ENCODE data around the gene KRTAP12-4. TPM values are rescaled to one million over a fixed set of nuclear protein-coding genes. Genes with fewer than 3 reads are reported as not detected.
"Not testable (repeated sequence)": the region's sequence is repeated elsewhere in the genome, so short reads cannot be mapped to it uniquely, and the experiment has no call there.

KRTAP12-4 gene
- total and polyA plus RNA-seq, 2 experiments from 2014 or later = not detected

DNA sequence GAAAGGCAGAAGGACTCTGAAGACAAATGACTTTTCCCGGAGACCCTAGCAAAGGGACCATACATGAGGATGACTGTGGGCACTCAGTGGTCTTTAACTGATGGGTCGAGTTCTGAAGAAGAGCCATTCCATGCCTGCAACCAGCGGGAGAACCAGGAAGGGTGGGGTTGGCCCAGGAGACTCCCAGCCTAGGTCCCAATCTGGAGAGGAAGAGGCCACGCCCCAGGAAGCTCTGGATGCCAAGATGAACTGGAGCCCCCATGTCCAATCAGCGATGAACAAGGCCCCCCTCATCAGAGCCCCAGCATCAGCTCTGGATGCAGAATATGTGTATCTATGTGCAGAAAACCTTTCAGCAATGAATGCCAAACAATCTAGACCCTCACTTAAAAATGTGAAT lies 13.7 kb downstream of the KRTAP12-4 start:
- Histone ChIP-seq H3K9me3 (ENCODE audit: low read depth) (no peaks in the 10 kb centered on the region), H3K4me1 (ENCODE audit: insufficient read depth) (no peaks in the 10 kb centered on the region), H2AFZ (no peak overlapping the region), H3K79me2 (ENCODE audit: insufficient read depth) (no peaks in the 10 kb centered on the region), H3F3A (ENCODE audit: insufficient read depth) (no peaks in the 10 kb centered on the region), H3K9ac (no peak overlapping the region), H3K27ac (no peak overlapping the region), H3K4me3 (no peak overlapping the region), H3K27me3 (replicated peaks; ENCODE audit: insufficient read depth) (no peaks in the 10 kb centered on the region), H4K20me1 (ENCODE audit: insufficient read depth) (no peaks in the 10 kb centered on the region), H3K36me3 (ENCODE audit: low read depth) (no peaks in the 10 kb centered on the region), H3K4me2 (ENCODE audit: unreplicated experiment) (no peak overlapping the region), H3K9me2 (ENCODE audit: insufficient read depth) (no peaks in the 10 kb centered on the region)
- DNase-seq = no peak
- TF ChIP-seq EZH2phosphoT487 (IDR thresholded peaks at IDR 0.05; ENCODE audit: insufficient read depth, low read depth) (no peak), EZH2 (IDR thresholded peaks at IDR 0.05; ENCODE audit: insufficient read depth, poor library complexity, severe bottlenecking) (no peak)
- WGBS, 2 experiments (ENCODE audit: low coverage in 1 of 2, low lambda C conversion rate in 2 of 2, missing lambda C conversion rate in 2 of 2) = 26 to 27% methylated on average over 5 of the region's 5 CpGs
- in situ Hi-C loops (cut with MboI) = no loop called here

- Histone ChIP-seq H3K9ac (no peak overlapping the region), H3K4me2 (ENCODE audit: unreplicated experiment) (no peak overlapping the region), H3F3A (ENCODE audit: insufficient read depth) (no peaks in the 10 kb centered on the region), H3K27ac (no peak overlapping the region), H3K9me2 (ENCODE audit: insufficient read depth) (no peaks in the 10 kb centered on the region), H2AFZ (no peak overlapping the region), H3K4me1 (ENCODE audit: insufficient read depth) (no peaks in the 10 kb centered on the region), H3K9me3 (ENCODE audit: low read depth) (no peaks in the 10 kb centered on the region), H3K27me3 (replicated peaks; ENCODE audit: insufficient read depth) (no peaks in the 10 kb centered on the region), H3K79me2 (ENCODE audit: insufficient read depth) (no peaks in the 10 kb centered on the region), H4K20me1 (ENCODE audit: insufficient read depth) (no peaks in the 10 kb centered on the region), H3K36me3 (ENCODE audit: low read depth) (no peaks in the 10 kb centered on the region), H3K4me3 (no peak overlapping the region)
- DNase-seq = no peak
- in situ Hi-C loops (cut with MboI) = no loop called here
- TF ChIP-seq EZH2phosphoT487 (IDR thresholded peaks at IDR 0.05; ENCODE audit: insufficient read depth, low read depth) (no peak), EZH2 (IDR thresholded peaks at IDR 0.05; ENCODE audit: insufficient read depth, poor library complexity, severe bottlenecking) (no peak)
- 54 to 63% methylated on average over 12 of the region's 12 CpGs for WGBS, 2 experiments (ENCODE audit: low coverage in 1 of 2, low lambda C conversion rate in 2 of 2, missing lambda C conversion rate in 2 of 2)
Observed at GRCh38 chr21:44639331-44639655, 15.2 kb downstream of the KRTAP12-4 start.

DNA sequence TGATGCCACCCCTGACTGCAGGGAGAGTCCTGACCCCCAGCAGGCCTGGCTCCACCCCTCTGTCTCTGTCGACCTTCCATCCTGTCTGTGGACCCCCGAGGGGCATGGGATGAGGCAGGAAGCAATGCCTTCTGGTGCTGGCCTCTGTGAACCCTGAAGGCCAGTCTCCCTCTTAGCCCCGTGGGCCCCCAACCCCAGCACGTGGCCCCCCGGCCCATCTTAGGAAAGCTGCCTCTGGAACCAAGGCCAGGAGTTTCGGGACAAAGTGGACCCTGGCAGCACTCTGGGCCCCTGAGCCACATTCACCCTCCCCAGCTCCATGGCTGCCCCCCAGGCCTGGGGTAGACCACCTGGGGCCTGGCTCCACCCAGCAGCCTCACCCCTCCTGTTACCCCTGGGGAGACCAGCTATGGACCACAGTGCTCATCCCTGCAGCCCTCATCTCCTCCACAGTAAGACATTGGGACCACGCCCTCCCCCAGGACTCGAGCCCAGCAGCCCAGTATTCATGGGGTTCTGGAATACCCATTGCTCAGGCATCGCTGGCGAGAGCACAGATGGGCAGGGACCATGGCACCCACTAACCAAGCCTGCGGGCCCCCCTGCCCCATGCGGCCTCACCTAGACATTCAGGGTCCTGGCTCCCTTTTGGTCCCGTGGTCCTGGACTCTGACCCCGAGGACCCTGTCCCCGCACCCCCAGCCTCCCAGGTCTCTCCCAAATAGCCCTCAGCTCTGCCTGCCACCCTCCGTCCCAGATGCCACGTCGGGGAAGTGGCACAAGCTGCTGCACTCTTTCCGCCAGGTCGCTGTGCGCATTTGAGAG lies 15.7 kb downstream of the KRTAP12-4 start:
- H3K4me3 ChIP-seq; in situ Hi-C loops (cut with MboI); H3K9me3 ChIP-seq (ENCODE audit: low read depth); H3K4me1 ChIP-seq (ENCODE audit: insufficient read depth); H3K9ac ChIP-seq; H3K36me3 ChIP-seq (ENCODE audit: low read depth); H3K79me2 ChIP-seq (ENCODE audit: insufficient read depth); DNase-seq; H3F3A ChIP-seq (ENCODE audit: insufficient read depth); H2AFZ ChIP-seq; H3K27me3 ChIP-seq (replicated peaks; ENCODE audit: insufficient read depth); H3K4me2 ChIP-seq (ENCODE audit: unreplicated experiment); H3K27ac ChIP-seq; H3K9me2 ChIP-seq (ENCODE audit: insufficient read depth); H4K20me1 ChIP-seq (ENCODE audit: insufficient read depth): not testable (repeated sequence)
- WGBS, 2 experiments (ENCODE audit: low coverage in 1 of 2, low lambda C conversion rate in 2 of 2, missing lambda C conversion rate in 2 of 2) = 47 to 58% methylated on average over 17 to 19 of the region's 21 CpGs

GRCh38 chr21:44637851-44638348 lies 16.6 kb downstream of the KRTAP12-4 start:
- H3K4me3 ChIP-seq; H3K27ac ChIP-seq; H3K36me3 ChIP-seq (ENCODE audit: low read depth); H4K20me1 ChIP-seq (ENCODE audit: insufficient read depth); H3K9ac ChIP-seq; H3K9me2 ChIP-seq (ENCODE audit: insufficient read depth); H3K4me2 ChIP-seq (ENCODE audit: unreplicated experiment); H3F3A ChIP-seq (ENCODE audit: insufficient read depth); H3K79me2 ChIP-seq (ENCODE audit: insufficient read depth); H2AFZ ChIP-seq; H3K27me3 ChIP-seq (replicated peaks; ENCODE audit: insufficient read depth); H3K9me3 ChIP-seq (ENCODE audit: low read depth); in situ Hi-C loops (cut with MboI); DNase-seq; H3K4me1 ChIP-seq (ENCODE audit: insufficient read depth): not testable (repeated sequence)
- WGBS, 2 experiments (ENCODE audit: low coverage in 1 of 2, low lambda C conversion rate in 2 of 2, missing lambda C conversion rate in 2 of 2) = 27 to 30% methylated on average over 10 to 11 of the region's 12 CpGs
